B cell (primary cell): Measurements from ENCODE around the gene ZSWIM7. TPM values are rescaled to one million over a fixed set of nuclear protein-coding genes. Genes with fewer than 3 reads are reported as not detected.

ENCODE experiments used
- ATAC-seq: fragments of 200-7000 bp; cut with Tn5 transposase; one replicate; pipeline ENCODE4 v1.10.0; 2021; ENCODE audit warnings: low read depth, mild to moderate bottlenecking, moderate number of reproducible peaks, moderate library complexity
- CTCF ChIA-PET: fragments of 350-600 bp; sonication (Branson Sonifier 250); formaldehyde crosslinking; loops from one replicate; lab custom pipeline; 2021; ENCODE audit warnings: antibody characterized with exemption, inconsistent platforms; lab: Charles Lee
- POLR2A ChIA-PET: fragments of 350-600 bp; sonication (Branson Sonifier 250); formaldehyde crosslinking; loops from one replicate; lab custom pipeline; 2021; ENCODE audit warnings: antibody characterized with exemption; lab: Charles Lee
- DNase-seq: peaks from one replicate; pipeline ENCODE4 v3.0.0; 2013
- H2AFZ ChIP-seq: 2 replicates; pipeline ENCODE4 v1.6.1; 2012; ENCODE audit warnings: mild to moderate bottlenecking, low read depth, low read length; ENCODE audit not compliant: insufficient read depth, poor library complexity, severe bottlenecking
- H3K27ac ChIP-seq, 2 donors: 1 replicate in 1 of 2; 2 replicates in 1 of 2; pipeline ENCODE4 v1.5.1; 2012 to 2013; ENCODE audit warnings: low read length in 2 of 2, mild to moderate bottlenecking in 2 of 2, moderate library complexity in 1 of 2
- H3K27me3 ChIP-seq, 4 experiments: fragments of 200-600 bp in 1 of 4; sonication (generic) in 1 of 4; replicated peaks in 1 of 4; 1 replicate in 2 of 4; 2 replicates in 2 of 4; pipeline versions ENCODE4 v1.6.1 to v1.7.0; 2013 to 2016; ENCODE audit warnings: low read length in 3 of 4, mild to moderate bottlenecking in 2 of 4, mixed read lengths in 1 of 4, moderate library complexity in 1 of 4; ENCODE audit not compliant: insufficient read depth in 4 of 4, control insufficient read depth in 3 of 4; ENCODE audit errors: control extremely low read depth in 1 of 4
- H3K36me3 ChIP-seq, 2 experiments: replicated peaks in 1 of 2; 1 replicate in 1 of 2; 2 replicates in 1 of 2; pipeline versions ENCODE4 v1.6.1 to v1.7.1; 2013; ENCODE audit warnings: low read length in 1 of 2; ENCODE audit not compliant: insufficient read depth in 2 of 2, control insufficient read depth in 1 of 2; ENCODE audit errors: control extremely low read depth in 1 of 2, extremely low read depth in 1 of 2
- H3K4me1 ChIP-seq, 2 donors: fragments of 200-600 bp in 1 of 2; sonication (generic) in 1 of 2; 1 replicate in 1 of 2; 2 replicates in 1 of 2; pipeline versions ENCODE4 v1.5.1 to v1.6.1; 2013 to 2017; ENCODE audit warnings: low read length in 2 of 2; ENCODE audit not compliant: control insufficient read depth in 2 of 2, insufficient read depth in 2 of 2
- H3K4me2 ChIP-seq: replicated peaks from 2 replicates; pipeline ENCODE3; 2012; ENCODE audit warnings: mild to moderate bottlenecking, low read depth, low read length; ENCODE audit not compliant: poor library complexity, severe bottlenecking
- H3K4me3 ChIP-seq, 5 experiments: fragments of 200-600 bp in 1 of 5; sonication (generic) in 1 of 5; 1 replicate in 3 of 5; 2 replicates in 2 of 5; pipeline versions ENCODE4 v1.5.1 to v1.7.0; 2011 to 2016; ENCODE audit warnings: low read length in 4 of 5, mild to moderate bottlenecking in 4 of 5, low read depth in 2 of 5, control low read depth in 1 of 5, moderate library complexity in 1 of 5; ENCODE audit not compliant: insufficient read depth in 1 of 5; ENCODE audit errors: control extremely low read depth in 1 of 5, extremely low read depth in 1 of 5
- H3K79me2 ChIP-seq: fragments of 200-600 bp; sonication (generic); one replicate; pipeline ENCODE4 v1.6.0; 2016; ENCODE audit warnings: low read length; ENCODE audit not compliant: control insufficient read depth, insufficient read depth
- H3K9ac ChIP-seq: fragments of 200-600 bp; sonication (generic); 2 replicates; pipeline ENCODE4 v1.6.1; 2017; ENCODE audit warnings: mild to moderate bottlenecking, low read length, moderate library complexity
- H3K9me3 ChIP-seq, 3 donors: one replicate each; pipeline versions ENCODE4 v1.6.1 to v1.7.1; 2013; ENCODE audit warnings: low read length in 2 of 3; ENCODE audit not compliant: control insufficient read depth in 2 of 3, insufficient read depth in 1 of 3; ENCODE audit errors: control extremely low read depth in 1 of 3
- H4K20me1 ChIP-seq: 2 replicates; pipeline ENCODE4 v1.6.0; 2012; ENCODE audit warnings: mild to moderate bottlenecking, low read length; ENCODE audit not compliant: insufficient read depth, control insufficient read depth, poor library complexity, severe bottlenecking
- H3K27ac Mint-ChIP-seq: one replicate; pipeline ENCODE4 v1.8.0; 2021; ENCODE audit warnings: mixed read lengths
- H3K27me3 Mint-ChIP-seq: one replicate; pipeline ENCODE4 v1.8.0; 2021; ENCODE audit warnings: mixed read lengths
- H3K4me1 Mint-ChIP-seq: one replicate; pipeline ENCODE4 v1.8.0; 2021; ENCODE audit warnings: mixed read lengths
- H3K4me3 Mint-ChIP-seq: one replicate; pipeline ENCODE4 v1.8.0; 2021; ENCODE audit warnings: mixed read lengths
- H3K9me3 Mint-ChIP-seq: one replicate; pipeline ENCODE4 v1.8.0; 2022; ENCODE audit warnings: mixed read lengths; ENCODE audit not compliant: insufficient read depth
- CTCF ChIP-seq: fragments of 200-600 bp; IDR thresholded peaks from one replicate; pipeline ENCODE4 v1.8.0; 2022; ENCODE audit warnings: antibody characterized with exemption, mild to moderate bottlenecking
- EZH2 ChIP-seq: IDR thresholded peaks from 2 replicates; pipeline ENCODE4 v1.6.1; 2012; ENCODE audit warnings: borderline replicate concordance, low read depth, mild to moderate bottlenecking, moderate library complexity, low read length; ENCODE audit not compliant: insufficient read depth, poor library complexity, severe bottlenecking
- WGBS: methylation state at CpG from one replicate; pipeline ENCODE4 v1.1.5; 2013; ENCODE audit warnings: missing lambda C conversion rate; ENCODE audit not compliant: insufficient coverage; 5-methylcytosine and 5-hydroxymethylcytosine counted together
- intact Hi-C: fragments of 100-400 bp; cut with micrococcal nuclease; formaldehyde crosslinking; loops from one replicate; pipeline ENCODE4 v1.10.0; 2022
- polyA plus RNA-seq: library from polyadenylated mRNA; depleted of rRNA; stranded (reverse); fragments of >200 nt; gene quantifications from 2 replicates; pipeline ENCODE4 v1.2.3, GENCODE V29; 2012
- total RNA-seq, 2 donors: library from RNA; stranded (reverse); fragments of 120-200 nt in 1 of 2; gene quantifications; 1 replicate in 1 of 2; 2 replicates in 1 of 2; pipeline versions ENCODE4 v1.2.3 to v1.2.4, GENCODE V29; 2013 to 2022

The ZSWIM7 gene
- total and polyA plus RNA-seq, 2 donors (not counting 1 experiment from before 2014, with no cell fraction given): 25.1 to 39.3 TPM

DNA sequence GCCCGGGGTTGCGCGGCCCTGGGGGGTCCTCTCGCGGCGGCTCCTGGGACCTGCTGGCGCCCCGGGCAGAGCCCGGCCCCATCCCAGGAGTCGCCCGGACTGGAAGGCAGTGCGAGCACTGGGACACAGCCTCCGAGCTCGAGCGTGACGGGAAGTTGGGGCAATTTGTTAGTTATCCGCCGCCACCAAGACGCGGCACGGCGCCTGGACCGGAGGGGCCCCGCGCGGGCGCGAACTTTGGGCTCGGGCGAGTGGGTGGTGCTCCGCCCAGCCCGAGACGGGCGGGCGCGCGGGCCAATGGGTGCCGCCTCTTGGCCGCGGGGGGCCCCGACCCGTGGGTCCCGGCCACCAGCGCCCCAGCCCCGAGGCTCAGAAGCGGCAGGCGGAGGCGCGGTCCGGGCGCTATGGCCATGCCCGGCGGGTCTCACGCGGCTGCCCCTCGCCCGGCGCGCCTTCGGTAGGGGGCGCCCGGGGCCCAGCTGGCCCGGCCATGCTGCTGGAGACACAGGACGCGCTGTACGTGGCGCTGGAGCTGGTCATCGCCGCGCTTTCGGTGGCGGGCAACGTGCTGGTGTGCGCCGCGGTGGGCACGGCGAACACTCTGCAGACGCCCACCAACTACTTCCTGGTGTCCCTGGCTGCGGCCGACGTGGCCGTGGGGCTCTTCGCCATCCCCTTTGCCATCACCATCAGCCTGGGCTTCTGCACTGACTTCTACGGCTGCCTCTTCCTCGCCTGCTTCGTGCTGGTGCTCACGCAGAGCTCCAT lies 54.6 kb downstream of the ZSWIM7 start, which contains the start of gene ADORA2B:
TSS of gene ADORA2B (plus strand) at position 372 of the 768 bp plus-strand sequence. CDS start at position 491, 119 bp downstream.
- peaks cover 17% of the 10 kb centered on the region for H3K4me1 Mint-ChIP-seq
- H4K20me1 ChIP-seq: no peaks in the 10 kb centered on the region
- peak within 1 kb of the TSS; percentile 49 for H3K9ac ChIP-seq
- intact Hi-C loops: no loop called here
- no peak within 1 kb of the TSS for H3K27ac Mint-ChIP-seq
- H3K4me1 ChIP-seq: peaks cover 15 to 18% of the 10 kb centered on the region in 2 donors
- under 1% methylated on average over 88 of the region's 88 CpGs for WGBS
- H3K79me2 ChIP-seq: no peaks in the 10 kb centered on the region
- peaks cover 42% of the 10 kb centered on the region for H3K27me3 Mint-ChIP-seq
- H3K9me3 ChIP-seq: peaks cover 0 to 12% (median 0%) of the 10 kb centered on the region in 3 donors
- ChIA-PET CTCF (interaction anchor here (0.6 to 2.3 kb wide), 3 partner anchors 14 to 145 kb away, joined by 4 to 14 read pairs (median 4); no protein-coding TSS in a partner anchor), POLR2A (interaction anchor here (0.6 to 0.9 kb wide), 2 partner anchors 54 to 162 kb away, joined by 3 to 4 read pairs; partner anchors contain the start of gene ZSWIM7)
- peak within 1 kb of the TSS; percentile 73 for H2AFZ ChIP-seq
- H3K4me3 ChIP-seq: peak within 1 kb of the TSS in 4 of 5 experiments; percentile 15 to 56 (median 46)
- peaks cover 0 to 46% (median 14%) of the 10 kb centered on the region in 4 experiments for H3K27me3 ChIP-seq
- no peak within 1 kb of the TSS for H3K27ac ChIP-seq
- ATAC-seq (peak; percentile 70), DNase-seq (peak; percentile 38)
- peak within 1 kb of the TSS; percentile 89 for H3K4me3 Mint-ChIP-seq
- TF ChIP-seq CTCF (no peak), EZH2 (no peak)
- peak within 1 kb of the TSS; percentile 88 for H3K4me2 ChIP-seq
- no peaks in the 10 kb centered on the region for H3K36me3 ChIP-seq
- no peaks in the 10 kb centered on the region for H3K9me3 Mint-ChIP-seq
